Measurements from ENCODE around the gene CYBC1. TPM values are rescaled to one million over a fixed set of nuclear protein-coding genes. Genes with fewer than 3 reads are reported as not detected.

Gene CYBC1
- polyA plus RNA-seq, 10 donors, result 27.8 to 39.2 (median 29.6) TPM

Other genes starting within 250 kb of the CYBC1 start
- 10 to 100 TPM; 15.7 to 32.8 (median 22.1) TPM for gene CCDC57, start 237.9 kb downstream of the CYBC1 start, polyA plus RNA-seq (ENCODE audit: insufficient read length in 10 of 10)
- gene SLC16A3, start 221.7 kb downstream of the CYBC1 start, polyA plus RNA-seq (ENCODE audit: insufficient read length in 10 of 10), result 10 to 100 TPM; 20.2 to 39.1 (median 23.3) TPM
- 10 to 100 TPM; 60.6 to 74.0 (median 65.9) TPM for gene CSNK1D, start 177.1 kb downstream of the CYBC1 start, polyA plus RNA-seq (ENCODE audit: insufficient read length in 10 of 10)
- 1 to 10 TPM in 3 of 10 donors, under 1 TPM in 7; 0.27 to 5.9 (median 0.67) TPM for gene CD7, start 133.1 kb downstream of the CYBC1 start, polyA plus RNA-seq (ENCODE audit: insufficient read length in 10 of 10)
- 10 to 100 TPM in 1 of 10 donors, 1 to 10 TPM in 9; 2.0 to 14.6 (median 2.8) TPM for gene SECTM1, start 117.0 kb downstream of the CYBC1 start, polyA plus RNA-seq (ENCODE audit: insufficient read length in 10 of 10)
- gene TEX19, start 91.5 kb downstream of the CYBC1 start, polyA plus RNA-seq (ENCODE audit: insufficient read length in 10 of 10), result under 1 TPM in 3 of 10 donors, not detected in 7; 0.14 to 0.20 (median 0.15) TPM
- 1 to 10 TPM; 2.2 to 9.3 (median 4.1) TPM for gene UTS2R, start 79.0 kb downstream of the CYBC1 start, polyA plus RNA-seq (ENCODE audit: insufficient read length in 10 of 10)
- gene HEXD, start 32.4 kb downstream of the CYBC1 start, polyA plus RNA-seq (ENCODE audit: insufficient read length in 10 of 10), result 10 to 100 TPM; 17.0 to 29.4 (median 18.4) TPM
- 10 to 100 TPM; 13.1 to 26.1 (median 19.0) TPM for gene OGFOD3, start 32.2 kb downstream of the CYBC1 start, polyA plus RNA-seq (ENCODE audit: insufficient read length in 10 of 10)
- gene NARF, start 8.0 kb upstream of the CYBC1 start, polyA plus RNA-seq (ENCODE audit: insufficient read length in 10 of 10), result 10 to 100 TPM; 55.4 to 93.2 (median 65.5) TPM
- 10 to 100 TPM; 34.3 to 45.3 (median 40.1) TPM for gene FOXK2, start 69.0 kb upstream of the CYBC1 start, polyA plus RNA-seq (ENCODE audit: insufficient read length in 10 of 10)
- gene WDR45B, start 197.7 kb upstream of the CYBC1 start, polyA plus RNA-seq (ENCODE audit: insufficient read length in 10 of 10), result 10 to 100 TPM; 51.5 to 71.7 (median 58.3) TPM
- gene RAB40B, start 247.9 kb upstream of the CYBC1 start, polyA plus RNA-seq (ENCODE audit: insufficient read length in 10 of 10), result 10 to 100 TPM; 34.7 to 51.0 (median 44.1) TPM